Measurements from ENCODE around the gene BBS4. TPM values are rescaled to one million over a fixed set of nuclear protein-coding genes. Genes with fewer than 3 reads are reported as not detected.
A peak's percentile ranks its signal among the peaks of the same experiment; 100 is the strongest.

BBS4 gene
- total and polyA plus RNA-seq, 10 donors: 7.5 to 20.7 (median 13.4) TPM

DNA sequence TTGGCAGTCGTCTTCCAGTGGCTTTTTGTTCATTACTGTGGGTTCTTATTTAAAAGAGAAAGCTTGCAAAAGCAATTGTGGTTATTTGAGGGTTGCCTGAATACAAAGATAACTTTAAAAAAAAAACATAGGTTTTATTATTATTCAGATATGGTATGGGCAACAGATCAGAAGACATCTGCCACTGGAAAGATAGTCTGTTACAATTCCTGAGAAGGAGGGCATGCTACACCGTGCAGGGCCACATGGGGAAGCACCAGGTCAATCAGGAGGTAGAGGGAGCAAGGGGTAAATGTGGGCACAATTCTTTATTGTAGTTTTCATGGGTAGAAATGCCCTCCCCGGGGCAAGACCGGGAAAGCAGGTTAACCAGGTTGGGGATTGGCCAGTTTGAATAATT lies 46.5 kb downstream of the BBS4 start:
- intact Hi-C loops (cut with DNase I; ENCODE audit: low total_unique reads): no loop called here

DNA sequence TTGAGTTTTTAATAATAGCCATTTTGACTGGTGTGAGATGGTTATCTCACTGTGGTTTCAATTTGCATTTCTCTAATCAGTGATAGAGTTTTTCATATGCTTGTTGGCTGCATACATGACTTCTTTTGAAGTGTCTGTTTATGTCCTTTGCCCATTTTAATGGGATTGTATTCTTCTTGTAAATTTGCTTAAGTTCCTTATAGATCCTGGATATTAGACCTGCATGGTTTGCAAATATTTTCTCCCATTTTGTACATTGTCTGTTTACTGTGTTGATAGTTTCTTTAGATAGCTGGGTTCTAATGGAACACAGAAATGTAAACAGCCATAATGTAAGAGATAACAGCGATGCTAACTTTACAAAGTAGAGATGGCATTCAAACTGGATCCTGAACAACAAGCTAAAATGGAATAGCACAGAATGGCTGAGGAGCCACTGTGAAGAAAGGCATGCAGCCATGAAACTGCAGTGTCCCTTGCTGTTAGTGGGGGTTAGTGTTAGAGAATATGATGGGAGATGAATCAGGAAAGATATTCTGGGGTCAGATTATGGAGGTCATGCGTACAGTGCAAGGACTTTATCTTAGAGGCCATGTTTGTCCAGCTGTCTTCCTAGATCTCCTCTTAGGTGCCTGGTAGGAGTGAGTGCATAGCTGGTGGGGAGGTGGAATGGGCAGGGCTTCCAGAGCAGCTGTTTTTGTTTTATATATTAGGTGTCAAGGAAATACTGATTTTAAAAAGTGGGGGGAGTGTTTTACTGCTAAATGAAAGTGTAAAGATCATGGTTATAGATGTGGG lies 48.1 kb downstream of the BBS4 start:
- no peak overlapping the region for H3K27ac ChIP-seq
- H3K27me3 ChIP-seq (replicated peaks in 1 of 7): no peaks in the 10 kb centered on the region
- H3K36me3 ChIP-seq: peaks cover 0 to 88% (median 40%) of the 10 kb centered on the region in 6 donors
- H3K4me3 ChIP-seq: no peak overlapping the region
- no peaks in the 10 kb centered on the region for H3K9me3 ChIP-seq
- TF ChIP-seq, protein P1, sequence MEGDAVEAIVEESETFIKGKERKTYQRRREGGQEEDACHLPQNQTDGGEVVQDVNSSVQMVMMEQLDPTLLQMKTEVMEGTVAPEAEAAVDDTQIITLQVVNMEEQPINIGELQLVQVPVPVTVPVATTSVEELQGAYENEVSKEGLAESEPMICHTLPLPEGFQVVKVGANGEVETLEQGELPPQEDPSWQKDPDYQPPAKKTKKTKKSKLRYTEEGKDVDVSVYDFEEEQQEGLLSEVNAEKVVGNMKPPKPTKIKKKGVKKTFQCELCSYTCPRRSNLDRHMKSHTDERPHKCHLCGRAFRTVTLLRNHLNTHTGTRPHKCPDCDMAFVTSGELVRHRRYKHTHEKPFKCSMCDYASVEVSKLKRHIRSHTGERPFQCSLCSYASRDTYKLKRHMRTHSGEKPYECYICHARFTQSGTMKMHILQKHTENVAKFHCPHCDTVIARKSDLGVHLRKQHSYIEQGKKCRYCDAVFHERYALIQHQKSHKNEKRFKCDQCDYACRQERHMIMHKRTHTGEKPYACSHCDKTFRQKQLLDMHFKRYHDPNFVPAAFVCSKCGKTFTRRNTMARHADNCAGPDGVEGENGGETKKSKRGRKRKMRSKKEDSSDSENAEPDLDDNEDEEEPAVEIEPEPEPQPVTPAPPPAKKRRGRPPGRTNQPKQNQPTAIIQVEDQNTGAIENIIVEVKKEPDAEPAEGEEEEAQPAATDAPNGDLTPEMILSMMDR (IDR thresholded peaks at IDR 0.05 in 8 of 11, conservative IDR thresholded peaks at IDR 0.05 in 3 of 11): no peak
- TF ChIP-seq POLR2A (IDR thresholded peaks at IDR 0.05) (no peak), POLR2AphosphoS5 (IDR thresholded peaks at IDR 0.05) (no peak)
- peaks cover 0 to 4% (median 0%) of the 10 kb centered on the region in 6 donors for H3K4me1 ChIP-seq
- no peak for DNase-seq
- intact Hi-C loops (cut with DNase I; ENCODE audit: low total_unique reads): no loop called here
- WGBS, 5 donors: 92 to 100% (median 96%) methylated on average over 2 of the region's 2 CpGs

More for the DNA sequence above, 46.5 kb downstream of the BBS4 start:
- H3K9me3 ChIP-seq: no peaks in the 10 kb centered on the region
- no peak overlapping the region for H3K27ac ChIP-seq
- WGBS, 5 donors: 88 to 96% (median 91%) methylated on average over 4 of the region's 4 CpGs
- no peak for DNase-seq
- H3K4me1 ChIP-seq: no peaks in the 10 kb centered on the region
- TF ChIP-seq POLR2AphosphoS5 (IDR thresholded peaks at IDR 0.05): no peak
- no peak for TF ChIP-seq POLR2A (IDR thresholded peaks at IDR 0.05)
- TF ChIP-seq, protein P1 (IDR thresholded peaks at IDR 0.05 in 8 of 11, conservative IDR thresholded peaks at IDR 0.05 in 3 of 11): no peak
- no peak overlapping the region for H3K4me3 ChIP-seq
- H3K36me3 ChIP-seq: peaks cover 0 to 84% (median 31%) of the 10 kb centered on the region in 6 donors
- no peaks in the 10 kb centered on the region for H3K27me3 ChIP-seq (replicated peaks in 1 of 7)

- Histone ChIP-seq H3K27ac (no peak overlapping the region), H3K4me3 (no peak overlapping the region), H3K4me1 (peaks cover 0 to 14% (median 5%) of the 10 kb centered on the region in 6 donors), H3K27me3 (replicated peaks in 1 of 7) (no peaks in the 10 kb centered on the region), H3K9me3 (no peaks in the 10 kb centered on the region), H3K36me3 (peaks cover 0 to 93% (median 40%) of the 10 kb centered on the region in 6 donors)
- 93 to 98% (median 96%) methylated on average over 2 of the region's 2 CpGs for WGBS, 5 donors
- no peak for DNase-seq
- intact Hi-C loops (cut with DNase I; ENCODE audit: low total_unique reads): no loop called here
- TF ChIP-seq POLR2AphosphoS5 (IDR thresholded peaks at IDR 0.05): peak in 1 of 3 donors; percentile 30
- TF ChIP-seq, protein P1 (IDR thresholded peaks at IDR 0.05 in 8 of 11, conservative IDR thresholded peaks at IDR 0.05 in 3 of 11): no peak
- TF ChIP-seq POLR2A (IDR thresholded peaks at IDR 0.05): no peak
These were observed 49.1 kb downstream of the BBS4 start for GRCh38 chr15:72735111-72735510.

- DNase-seq: no peak
- intact Hi-C loops (cut with DNase I; ENCODE audit: low total_unique reads): no loop called here
- H3K4me1 ChIP-seq: peaks cover 3 to 25% (median 13%) of the 10 kb centered on the region in 6 donors
- WGBS, 5 donors: 83 to 96% (median 93%) methylated on average over 3 of the region's 3 CpGs
- no peak overlapping the region for H3K27ac ChIP-seq
- H3K4me3 ChIP-seq: no peak overlapping the region
- H3K36me3 ChIP-seq: peaks cover 0 to 89% (median 31%) of the 10 kb centered on the region in 6 donors
- H3K9me3 ChIP-seq: no peaks in the 10 kb centered on the region
- no peaks in the 10 kb centered on the region for H3K27me3 ChIP-seq (replicated peaks in 1 of 7)
- TF ChIP-seq, protein P1 (IDR thresholded peaks at IDR 0.05 in 8 of 11, conservative IDR thresholded peaks at IDR 0.05 in 3 of 11): no peak
- no peak for TF ChIP-seq POLR2AphosphoS5 (IDR thresholded peaks at IDR 0.05)
- no peak for TF ChIP-seq POLR2A (IDR thresholded peaks at IDR 0.05)
These were observed 51.1 kb downstream of the BBS4 start for GRCh38 chr15:72737061-72737460.
